HG03039 (cell line): ENCODE results near the gene ZNF107.

Experiments used
- ATAC-seq: cut with Tn5 transposase; IDR thresholded peaks from one replicate; pipeline ENCODE4 v1.9.1; 2021; ENCODE audit warnings: mild to moderate bottlenecking, moderate library complexity; ENCODE audit not compliant: unreplicated experiment

The ZNF107 gene

DNA sequence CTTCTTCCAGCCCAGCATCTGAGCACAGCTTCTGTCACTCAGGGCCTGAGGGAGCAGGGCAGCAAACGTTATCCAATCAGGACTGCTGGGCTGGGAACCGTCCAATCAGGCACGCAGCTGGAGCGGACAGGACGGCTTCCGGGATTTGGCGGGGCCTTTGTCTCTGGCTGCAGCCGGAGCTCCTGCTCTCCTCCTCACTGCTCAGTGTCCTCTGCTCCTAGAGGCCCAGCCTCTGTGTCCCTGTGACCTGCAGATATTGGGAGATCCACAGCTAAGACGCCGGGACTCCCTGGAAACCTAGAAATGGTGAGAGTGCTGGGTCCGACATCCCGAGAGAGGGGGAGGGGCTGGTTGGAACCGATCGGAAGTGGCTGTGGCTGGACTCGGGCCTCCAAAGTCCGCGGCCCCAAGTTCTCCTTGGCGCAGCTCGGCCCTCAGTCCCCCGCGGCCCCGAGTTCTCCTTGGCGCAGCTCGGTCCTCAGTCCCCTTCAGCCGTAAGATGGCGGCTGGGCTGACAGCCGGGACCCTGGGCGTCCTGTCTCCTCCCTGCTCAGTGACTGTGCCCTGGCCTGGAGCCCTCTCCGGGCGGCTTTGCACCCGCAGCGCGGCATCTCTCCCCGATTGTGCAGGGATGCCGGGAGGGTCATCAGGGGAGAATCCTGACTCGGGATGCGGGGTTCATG, at the start of gene ZNF107:
Gene ZNF107 (plus strand): TSS at position 154 of the 683 bp plus-strand sequence. CDS start 150 bp downstream, at position 304.
- peak; percentile 99 for ATAC-seq

DNA sequence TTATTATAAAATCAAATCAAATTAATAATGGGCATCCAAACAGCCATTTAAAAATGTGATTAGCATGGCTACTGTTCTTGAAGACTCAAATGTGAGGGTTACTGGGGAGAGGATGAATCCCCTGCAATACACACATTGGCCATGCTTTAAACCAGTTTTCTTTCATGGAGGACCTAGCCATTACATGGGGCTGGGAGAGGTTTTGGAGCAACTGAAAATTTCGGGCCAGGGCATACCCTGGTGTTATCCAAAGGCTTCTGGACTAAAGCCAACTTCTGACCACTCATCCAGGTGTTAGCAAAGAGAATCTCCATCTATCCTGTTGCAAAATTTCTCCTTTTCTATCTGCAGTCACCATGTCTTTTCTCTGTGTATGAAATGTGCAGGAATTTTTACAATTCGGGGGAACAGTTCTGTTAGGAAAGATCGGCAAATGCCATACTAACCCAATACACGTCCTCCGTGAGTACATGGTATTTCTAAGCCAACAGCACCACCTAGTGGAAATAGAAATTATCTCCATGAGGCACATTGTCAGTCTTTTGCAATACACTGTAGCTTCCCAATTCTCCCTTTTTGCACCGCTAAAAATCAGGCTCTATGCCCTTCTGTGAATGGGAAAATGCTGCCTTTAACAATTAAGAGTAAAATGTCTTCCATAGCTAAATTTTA, 47.0 kb upstream of the ZNF107 start:
- ATAC-seq, result no peak

DNA sequence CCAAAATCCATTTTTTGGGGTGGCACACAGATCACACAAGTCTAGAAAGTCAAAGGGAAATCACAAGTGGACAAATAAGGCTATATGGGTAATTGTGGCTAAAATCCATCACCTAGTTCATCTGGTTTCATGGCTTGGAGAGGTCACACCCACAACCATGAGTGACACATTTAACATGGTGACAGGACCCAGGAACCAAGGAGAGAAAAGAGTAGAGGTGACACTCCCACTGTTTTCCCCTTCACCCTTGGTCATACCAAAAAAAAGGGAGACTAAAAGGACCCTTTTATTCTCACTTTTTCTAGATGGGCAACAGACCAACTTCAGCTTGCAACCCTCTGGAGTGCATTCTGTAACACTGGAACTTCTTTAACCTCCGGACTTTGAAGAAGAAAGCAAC, 46.2 kb upstream of the ZNF107 start:
- ATAC-seq, result no peak

DNA sequence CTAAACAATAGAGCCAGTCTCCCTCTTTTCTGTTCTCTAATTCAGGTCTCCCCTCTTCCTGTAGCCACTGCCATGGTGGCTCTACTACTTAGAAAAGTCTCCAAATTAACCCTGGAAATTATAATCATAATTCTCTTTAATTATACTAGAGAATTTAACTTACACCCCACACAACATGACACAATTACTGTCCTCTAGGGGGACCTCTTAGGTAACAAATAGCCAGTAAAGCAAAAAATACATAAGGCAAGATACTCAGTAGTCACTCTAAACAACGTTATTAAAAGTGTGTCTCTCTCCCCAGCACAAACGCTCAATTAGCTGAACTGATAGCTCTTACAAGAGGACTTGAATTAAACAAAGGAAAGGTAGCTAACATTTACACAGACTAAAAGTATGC, 44.3 kb upstream of the ZNF107 start:
- no peak for ATAC-seq

DNA sequence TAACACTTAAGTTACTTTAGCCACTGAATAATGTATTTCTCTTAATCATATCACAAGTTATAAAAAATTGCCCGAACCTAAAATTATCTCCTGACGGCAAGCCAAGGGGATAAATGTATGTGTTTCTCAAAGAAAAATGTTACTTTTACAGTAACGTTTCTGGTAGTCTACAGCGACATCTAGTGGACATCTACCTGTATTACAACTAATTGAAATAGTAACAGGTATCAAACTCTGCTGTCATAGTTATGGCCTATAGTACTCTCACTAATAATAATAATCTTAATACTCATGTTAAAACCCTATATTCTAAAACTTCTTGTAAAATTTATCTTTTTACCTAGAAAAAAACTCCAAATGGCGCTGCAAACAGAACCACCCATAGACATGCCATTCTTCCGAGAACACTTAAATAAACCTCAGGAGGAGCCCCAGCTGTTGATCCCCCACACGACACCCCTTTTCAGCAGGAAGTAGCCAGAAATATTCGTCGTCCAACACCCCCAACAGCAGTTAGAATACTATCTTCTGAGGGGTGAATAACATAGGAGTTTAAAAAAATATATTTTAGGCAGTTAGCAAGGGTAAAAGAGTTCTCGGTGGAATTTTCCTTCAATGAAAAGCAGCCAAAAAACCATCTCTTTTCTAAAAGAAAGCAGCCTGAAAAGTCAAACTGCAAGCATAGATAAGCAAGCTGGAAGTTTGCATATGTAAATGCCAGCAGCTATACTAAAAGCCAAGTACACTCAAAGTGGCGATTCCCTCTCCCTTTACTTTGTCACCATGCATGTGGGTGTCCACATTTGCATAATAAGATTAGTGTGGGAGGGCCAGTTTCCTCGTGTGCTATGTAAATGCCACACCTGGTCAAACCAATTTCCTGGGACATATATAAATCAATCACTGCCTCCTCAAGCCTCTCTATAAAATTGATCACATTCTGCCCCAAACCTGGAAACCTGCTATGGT, 40.5 kb upstream of the ZNF107 start:
- ATAC-seq, result no peak

DNA sequence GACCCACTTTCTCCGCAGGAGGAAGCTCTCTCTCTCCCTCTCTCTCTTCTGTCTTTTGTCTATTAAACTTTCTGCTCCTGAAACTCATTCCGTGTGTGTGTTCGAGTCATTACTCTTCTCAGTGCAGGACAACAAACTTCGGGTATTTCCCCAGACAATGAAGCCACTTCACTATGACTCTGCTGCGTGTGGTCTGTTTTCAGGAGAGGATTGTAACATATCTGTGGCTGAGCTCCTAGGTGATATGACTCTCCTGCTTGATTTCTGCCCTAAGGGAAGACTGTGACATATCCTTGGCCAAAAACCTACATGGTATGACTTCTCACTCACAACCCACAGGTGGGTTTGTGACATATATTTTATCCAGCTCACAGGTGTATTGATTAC, 39.9 kb upstream of the ZNF107 start:
- no peak for ATAC-seq

DNA sequence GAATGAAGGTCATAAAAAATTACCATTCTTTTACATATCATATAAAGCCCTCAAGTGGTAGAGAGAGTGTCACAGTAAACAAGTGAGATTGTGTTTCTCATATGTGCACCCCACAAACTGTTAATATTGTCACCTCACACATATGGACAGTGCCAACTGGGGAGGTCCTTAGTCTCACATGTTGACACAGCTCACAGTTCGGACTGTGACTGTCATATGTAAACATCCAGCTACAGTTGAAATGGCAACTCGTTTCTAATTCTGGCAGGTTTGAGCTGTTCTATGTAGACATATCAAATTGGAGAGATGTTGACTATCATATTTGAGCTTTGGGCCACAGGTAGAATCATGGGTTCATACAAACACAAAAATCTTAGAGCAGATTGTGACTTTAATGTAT, 39.4 kb upstream of the ZNF107 start:
- no peak for ATAC-seq

DNA sequence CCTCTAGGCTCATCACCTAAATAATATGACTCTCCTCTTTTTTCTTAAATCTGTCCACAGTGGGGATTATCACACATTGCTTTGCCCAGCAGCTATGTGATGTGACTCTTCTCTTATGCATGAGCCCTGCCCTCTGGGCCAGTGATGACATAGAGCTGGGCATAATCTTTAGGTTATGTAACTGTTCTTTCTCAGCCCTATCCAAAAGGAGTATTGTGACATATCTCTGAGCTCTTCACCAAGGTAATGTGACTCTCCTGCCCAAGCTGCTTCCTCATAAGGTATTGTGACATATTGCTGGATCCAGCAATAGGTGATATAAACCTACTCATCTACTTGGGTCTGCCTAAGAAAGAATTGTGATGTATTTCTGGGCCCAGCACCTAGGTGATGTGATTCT, 37.7 kb upstream of the ZNF107 start:
- ATAC-seq, result no peak

DNA sequence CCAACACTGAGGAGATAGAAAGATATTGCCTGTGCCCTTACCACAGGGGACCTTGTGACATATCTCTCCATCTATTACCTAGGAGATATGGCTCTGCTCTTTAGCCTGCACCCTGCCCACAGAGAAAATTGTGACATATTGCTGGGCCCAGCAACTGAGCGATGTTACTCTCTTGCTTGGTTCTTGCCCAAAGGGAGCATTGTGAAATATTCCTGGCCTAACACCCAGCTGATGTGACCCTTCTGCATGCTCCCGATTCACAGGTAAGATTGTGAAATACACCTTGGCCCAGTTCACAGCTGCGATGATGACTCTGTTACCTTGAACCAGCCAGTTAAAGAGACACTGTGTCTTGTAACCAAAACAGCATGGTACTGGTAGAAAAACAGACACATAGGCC, 37.2 kb upstream of the ZNF107 start:
- ATAC-seq, result no peak

DNA sequence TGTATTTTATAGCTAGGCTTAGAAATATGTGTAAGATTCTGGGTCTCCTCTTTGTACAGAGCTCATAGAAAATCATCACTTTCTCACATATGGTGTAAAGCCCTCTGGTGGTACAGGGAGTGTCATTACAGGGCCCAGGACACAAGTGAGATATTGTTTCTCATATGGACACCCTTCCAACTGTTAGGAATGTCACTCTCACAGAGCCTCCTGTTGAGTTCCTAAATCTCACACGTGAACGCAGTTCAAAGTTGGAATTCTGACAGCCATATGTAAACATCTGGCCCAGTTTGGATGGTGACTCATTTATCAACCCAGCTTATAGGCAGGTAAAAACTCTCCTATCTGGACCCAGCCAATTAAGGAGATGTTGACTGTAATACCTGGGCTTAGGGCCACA, 35.4 kb upstream of the ZNF107 start:
- no peak for ATAC-seq

DNA sequence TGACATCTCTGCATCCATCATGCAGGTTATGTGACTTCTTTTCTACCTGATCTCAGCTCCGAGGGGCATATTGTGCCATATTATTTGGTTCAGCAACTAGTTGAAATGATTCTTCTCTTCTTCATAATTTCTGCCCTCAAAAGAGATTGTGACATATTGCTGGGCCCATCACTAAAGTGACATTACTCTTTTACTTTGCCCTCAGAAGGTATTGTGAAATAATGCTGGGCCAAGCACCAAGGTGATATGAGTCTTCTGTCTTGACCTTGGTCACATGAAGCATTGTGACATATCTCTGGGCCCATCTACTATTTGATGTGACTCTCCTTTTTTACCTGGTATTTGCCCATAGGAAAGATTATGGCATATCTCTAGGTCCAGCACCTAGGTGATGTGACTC, 33.9 kb upstream of the ZNF107 start:
- ATAC-seq, result no peak

DNA sequence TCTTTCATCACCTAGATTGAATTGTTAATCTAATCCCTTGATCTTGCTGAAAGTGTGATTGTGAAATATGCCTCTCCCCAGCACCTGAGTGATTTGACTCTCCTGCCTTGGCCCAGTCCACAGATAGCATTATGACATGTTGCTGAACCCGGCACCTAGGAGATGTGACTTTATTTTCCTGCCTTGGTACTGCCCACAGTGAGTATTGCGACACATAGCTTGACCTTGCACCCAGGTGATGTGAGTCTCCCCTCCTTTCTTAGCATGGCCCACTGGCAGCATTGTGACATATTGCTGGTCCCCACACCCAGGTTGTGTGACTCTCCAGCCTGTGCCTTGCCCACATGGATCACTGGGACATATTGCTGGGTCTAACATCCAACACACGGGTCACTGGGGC, 32.5 kb upstream of the ZNF107 start:
- no peak for ATAC-seq

DNA sequence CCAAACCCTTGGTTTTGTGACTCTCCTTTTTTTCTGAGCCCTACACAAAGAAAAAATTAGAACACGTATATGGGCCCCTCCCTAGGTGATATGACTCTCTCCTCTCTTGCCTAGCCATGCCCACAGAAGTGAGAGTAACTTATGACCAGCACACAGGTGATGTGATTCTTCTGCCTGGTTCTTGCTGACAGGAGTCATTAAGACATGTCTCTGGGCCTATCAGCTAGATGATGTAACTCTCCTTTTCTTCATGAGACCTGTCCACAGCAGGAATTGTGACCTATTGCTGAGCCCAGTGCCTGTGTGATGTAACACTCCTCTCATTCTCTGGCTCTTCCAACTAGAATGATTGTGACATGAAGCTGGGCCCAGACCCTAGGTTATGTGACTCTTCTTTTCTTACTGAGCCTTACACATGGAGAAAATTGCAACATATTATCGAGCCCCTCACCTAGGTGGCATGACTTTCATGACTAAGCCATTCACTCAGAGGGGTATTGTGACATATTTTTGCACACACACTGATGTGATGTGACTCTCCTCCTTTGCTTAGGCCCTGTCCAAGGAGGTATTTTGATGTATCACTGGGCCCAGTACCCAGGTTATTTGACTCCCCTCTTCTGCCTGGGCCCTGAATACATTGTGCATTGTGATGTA, 31.4 kb upstream of the ZNF107 start:
- no peak for ATAC-seq

DNA sequence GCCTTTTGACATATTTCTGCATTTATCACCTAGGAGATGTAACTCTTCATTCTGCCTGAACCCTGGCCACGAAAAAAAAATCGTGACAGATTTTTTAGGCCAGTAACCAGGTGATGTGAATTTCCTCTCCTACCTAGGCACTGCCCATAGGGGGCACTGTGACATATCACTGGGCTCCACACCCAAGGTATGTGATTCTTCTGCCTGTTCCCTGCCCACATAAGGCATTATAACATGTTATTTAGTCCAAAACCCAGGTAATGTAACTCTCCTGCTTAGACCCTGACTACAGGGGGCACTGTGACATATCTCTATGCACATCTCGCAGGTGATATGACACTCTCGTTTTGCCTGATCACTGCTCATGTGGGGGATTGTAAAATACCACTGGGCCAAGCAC, 29.5 kb upstream of the ZNF107 start:
- ATAC-seq, result no peak

DNA sequence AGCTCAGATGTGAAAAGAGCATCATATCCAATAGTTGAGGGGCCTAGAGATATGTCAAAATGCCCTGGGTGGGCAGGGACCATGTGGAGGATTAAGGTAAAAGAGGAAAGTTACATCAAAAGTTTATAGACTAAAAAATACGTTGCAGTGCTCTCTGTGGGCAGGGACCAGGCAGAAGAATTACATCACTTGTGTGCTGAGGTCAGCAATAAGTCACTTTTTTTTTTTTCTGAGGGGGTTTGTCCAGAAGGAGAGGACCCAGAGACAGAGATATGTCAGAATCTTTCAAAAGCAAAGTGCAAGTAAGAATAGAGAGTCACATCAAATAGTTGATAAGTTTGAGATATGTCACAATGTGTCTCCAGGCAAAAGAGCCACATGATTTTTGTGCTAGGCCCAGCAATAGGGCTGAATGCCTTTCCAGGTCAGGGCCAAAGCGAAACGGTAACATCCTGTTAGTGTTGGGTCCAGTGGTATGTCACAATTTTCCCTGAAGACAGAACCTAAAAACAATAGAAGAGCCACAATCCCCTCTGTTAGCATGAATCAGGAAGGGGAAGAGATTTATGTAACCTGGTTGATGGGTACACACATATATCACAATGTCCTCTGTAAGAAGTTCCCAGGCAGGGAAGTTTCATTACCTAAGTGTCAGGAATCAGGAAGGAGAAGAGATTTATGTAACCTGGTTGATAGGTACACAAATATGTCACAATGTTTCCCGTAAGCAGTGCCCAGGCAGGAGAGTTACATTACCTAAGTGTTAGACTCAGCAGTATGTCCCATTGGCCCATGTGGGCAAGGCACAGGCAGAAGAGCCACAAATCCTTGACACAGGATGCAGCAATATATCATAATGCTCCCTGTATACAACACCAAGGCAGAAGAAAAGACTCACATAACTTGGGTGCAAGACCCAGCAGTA, 28.1 kb upstream of the ZNF107 start:
- no peak for ATAC-seq

DNA sequence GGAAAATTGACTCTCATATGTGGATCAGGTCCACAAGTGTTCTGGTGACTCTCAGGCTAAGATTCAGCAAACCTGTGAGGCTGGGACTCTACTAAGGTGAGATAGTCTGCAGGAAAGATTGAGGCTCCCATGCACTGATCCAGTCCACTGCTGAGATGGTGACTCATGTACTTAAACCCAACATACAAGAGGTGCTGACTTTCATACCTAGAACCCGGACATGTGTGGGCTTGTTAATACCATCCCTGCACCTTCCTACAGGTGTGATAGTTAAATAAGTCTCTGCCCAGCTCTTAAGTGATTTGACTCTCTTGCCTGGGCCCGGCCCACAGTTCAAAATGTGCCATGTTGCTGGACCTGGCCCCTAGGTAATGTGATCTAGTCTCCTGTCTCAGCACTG, 27.1 kb upstream of the ZNF107 start:
- ATAC-seq, result no peak

DNA sequence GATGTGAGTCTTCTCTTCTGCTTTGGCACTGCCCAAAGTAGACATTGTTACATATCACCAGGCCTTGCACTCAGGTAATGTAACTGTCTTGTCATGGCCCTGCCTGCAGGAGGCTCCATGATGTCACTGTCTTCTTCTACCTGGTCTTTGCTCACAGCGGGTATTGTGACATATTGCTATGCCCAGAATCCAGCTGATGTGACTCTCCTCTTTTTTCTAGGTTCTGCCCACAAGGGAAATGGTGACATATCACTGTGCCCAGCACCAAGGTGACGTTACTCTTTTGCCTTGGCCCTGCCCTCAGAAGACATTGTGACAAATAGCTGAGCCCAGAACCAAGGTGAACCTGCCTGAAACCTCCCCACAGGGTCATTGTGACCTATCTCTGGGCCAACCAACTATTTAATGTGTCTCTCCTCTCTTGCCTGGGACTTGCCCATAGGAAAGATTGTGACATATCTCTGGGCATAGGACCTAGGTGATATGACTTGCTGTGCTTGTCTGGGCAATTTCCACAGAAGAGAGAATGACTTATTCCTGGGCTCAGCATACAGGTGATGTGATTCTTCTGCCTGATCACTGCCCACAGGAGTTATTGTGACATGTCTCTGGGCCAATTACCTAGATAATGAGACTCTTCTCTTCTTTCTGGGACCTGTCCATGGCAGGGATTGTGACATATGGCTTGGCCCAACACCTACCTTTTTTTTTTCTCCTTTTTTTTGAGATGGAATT, 26.5 kb upstream of the ZNF107 start:
- ATAC-seq, result no peak

DNA sequence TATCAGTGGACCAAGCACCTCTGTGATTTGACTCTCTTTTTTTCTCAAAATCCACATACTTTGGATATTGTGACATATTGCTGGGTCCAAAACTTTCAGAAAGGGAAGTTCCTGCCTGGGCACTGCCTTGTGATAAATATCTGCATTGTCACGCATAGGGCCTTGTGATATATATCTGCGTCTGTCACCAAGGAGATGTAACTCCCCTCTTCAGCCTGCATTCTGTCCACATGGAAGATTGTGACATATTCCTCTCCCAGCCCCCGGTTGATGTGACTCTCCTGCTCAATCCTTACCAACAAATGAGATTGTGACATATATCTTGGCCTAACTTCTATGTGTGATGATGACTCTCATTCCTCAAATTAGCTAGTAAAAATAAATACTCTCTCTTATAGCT, 25.4 kb upstream of the ZNF107 start:
- no peak for ATAC-seq

DNA sequence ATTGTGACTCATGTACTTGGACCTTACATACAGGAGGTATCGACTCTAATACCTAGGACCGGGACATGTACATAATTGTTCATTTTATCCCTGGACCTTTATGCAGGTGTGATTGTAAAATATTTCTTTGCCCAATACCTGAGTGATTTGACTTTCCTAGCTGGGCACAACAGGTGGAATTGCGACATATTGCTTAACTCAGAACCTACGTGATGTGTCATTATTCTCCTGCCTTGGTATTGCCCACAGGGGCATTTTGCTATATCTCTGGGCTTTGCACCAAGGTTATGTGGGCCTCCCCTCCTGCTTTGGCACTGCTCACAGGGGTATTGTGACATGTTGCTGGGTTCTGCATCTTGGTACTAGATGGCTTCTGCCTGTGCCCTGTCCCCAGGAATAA, 23.9 kb upstream of the ZNF107 start:
- ATAC-seq, result no peak
